ENCODE results near the gene CCDC167. TPM values are rescaled to one million over a fixed set of nuclear protein-coding genes. Genes with fewer than 3 reads are reported as not detected.

CCDC167 gene
- polyA plus RNA-seq, 3 donors: 18.8 to 39.3 (median 22.4) TPM

DNA sequence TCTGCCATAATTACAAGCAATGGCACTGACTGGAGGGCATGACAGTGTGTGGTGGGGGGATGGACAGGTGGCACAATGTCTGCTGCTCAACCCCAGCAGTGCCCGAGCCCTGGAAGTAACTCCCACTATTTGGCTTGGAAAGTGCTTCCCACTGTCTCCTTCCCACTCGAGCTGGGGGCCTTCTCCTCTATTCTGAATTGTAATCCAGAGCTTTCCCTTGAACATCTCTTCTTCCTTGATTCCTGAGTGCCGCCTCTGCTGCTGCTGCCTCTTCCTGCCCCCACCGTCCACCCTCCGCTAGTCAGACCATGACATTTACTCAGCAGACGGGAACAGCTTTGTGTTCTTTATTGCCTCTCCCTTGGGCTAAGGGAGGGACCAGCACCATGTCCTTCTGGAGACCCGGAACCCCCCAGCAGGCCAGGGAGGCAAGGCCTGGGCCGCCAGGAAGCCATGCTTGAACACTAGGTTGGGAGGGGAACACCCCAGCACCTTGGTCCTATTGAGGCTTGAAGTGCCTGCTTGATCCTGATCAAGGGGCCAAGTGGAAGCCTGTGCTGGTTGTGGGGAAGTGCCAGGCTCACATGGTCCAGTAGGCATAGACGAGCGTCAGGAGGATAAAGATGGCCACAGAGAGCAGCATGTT lies 17.0 kb downstream of the CCDC167 start:
- no peak overlapping the region for H3K27ac ChIP-seq (ENCODE audit: low read depth, low read length)
- 83 to 88% (median 83%) methylated on average over 10 of the region's 10 CpGs for WGBS, 3 donors

DNA sequence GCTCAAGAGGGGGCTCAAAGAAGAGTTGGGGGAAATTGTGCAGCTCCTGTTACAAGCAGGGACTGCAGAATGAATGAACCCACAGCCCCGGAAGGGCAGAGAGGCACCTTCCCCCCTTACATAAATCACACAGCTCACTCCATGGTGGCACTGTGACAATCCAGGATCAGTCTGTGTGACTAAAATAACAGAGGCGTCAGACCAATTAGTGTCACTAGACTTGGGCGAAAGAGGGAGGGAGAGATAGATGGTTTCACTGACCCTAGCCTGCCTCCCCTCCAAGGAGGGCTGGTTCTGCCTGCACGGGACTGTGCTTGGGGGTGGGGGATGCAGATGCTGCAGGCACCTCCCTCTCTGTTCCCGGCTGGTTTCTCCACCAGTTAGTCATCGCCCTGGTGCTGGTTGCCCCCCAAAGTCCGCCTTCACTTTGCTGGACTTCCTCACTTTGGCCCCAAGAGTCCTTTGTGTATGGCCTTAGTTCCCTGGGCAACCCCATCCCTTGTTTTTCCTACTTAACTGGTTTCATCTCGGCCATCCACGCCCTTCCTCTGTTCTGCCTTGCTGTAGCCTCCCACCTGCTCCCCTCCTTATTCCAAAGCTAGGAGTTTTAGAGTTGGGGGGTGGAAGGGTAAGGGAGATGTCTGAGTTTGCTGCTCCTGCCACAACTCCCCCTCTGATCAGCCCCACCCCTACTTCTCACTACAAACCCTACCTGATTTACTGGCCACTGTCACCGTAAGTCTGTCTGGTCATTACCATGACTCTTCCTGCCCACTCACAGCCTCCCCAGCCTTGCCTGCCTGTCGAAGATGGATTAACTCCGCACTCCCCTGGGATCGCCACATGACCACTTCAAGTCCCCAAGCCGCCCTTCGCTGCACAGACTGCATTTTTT lies 17.7 kb downstream of the CCDC167 start:
- no peak overlapping the region for H3K27ac ChIP-seq (ENCODE audit: low read depth, low read length)
- 75 to 80% (median 76%) methylated on average over 15 of the region's 15 CpGs for WGBS, 3 donors

DNA sequence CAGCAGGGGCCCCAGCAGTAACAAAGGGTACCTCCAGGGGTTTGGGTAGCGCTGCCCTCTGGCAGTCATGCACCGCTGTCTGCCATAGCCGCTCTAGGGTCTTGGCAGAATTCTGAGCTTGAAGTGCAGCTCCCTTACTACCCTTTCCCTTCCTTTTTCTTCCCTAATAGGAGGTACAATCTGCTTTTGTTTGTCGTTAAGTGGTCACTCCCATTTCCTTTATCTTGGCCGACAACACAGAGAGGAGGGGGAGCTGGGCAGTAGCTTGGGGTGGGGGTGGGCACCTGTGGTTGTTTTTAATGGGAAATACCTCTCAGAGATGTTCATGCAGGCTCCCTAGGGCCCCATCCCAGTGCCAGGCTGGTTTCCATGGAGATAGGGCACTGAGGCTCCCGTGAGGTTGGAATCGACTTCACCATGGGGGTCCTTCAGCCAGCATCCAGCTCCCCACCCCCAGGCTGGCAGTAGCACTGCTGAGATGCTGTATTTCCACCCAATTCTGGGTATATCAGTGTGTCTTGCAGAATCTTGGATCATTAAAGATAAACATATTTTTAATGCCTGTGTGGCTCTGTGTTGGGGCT lies 18.6 kb downstream of the CCDC167 start:
- WGBS, 3 donors: 62 to 69% (median 65%) methylated on average over 7 of the region's 7 CpGs
- no peak overlapping the region for H3K27ac ChIP-seq (ENCODE audit: low read depth, low read length)

DNA sequence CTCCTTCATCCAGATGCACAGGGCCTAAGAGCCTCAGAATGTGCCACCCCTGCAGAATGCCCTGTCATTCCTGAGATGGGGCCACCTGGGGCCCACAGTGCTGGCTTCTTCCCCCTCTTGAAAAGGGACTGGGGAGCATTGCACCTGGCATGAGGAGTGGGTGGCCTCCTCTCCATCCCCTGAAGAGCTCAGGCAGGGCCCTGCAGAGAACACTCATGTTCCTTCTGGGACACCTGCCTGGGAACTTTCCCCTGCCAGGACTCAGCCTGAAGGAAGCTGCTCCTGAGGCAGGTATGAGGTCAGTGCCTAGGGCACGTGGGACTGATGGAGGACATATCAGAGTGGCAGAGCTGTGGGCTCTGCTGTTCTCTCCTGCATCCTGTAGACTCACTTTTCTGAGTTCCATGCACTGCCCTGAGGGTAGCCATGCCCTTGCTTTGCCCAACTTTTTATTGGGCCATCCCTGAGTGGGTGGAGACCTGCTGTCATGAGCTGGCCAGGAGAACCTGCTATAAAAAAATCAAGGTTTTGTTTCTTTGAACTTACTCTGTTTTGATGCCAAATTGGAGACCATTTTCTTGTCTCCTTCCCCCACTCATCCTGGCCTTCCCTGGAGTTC lies 19.5 kb downstream of the CCDC167 start:
- H3K27ac ChIP-seq (ENCODE audit: low read depth, low read length): no peak overlapping the region
- WGBS, 3 donors: 70 to 94% (median 92%) methylated on average over 1 of the region's 1 CpG

DNA sequence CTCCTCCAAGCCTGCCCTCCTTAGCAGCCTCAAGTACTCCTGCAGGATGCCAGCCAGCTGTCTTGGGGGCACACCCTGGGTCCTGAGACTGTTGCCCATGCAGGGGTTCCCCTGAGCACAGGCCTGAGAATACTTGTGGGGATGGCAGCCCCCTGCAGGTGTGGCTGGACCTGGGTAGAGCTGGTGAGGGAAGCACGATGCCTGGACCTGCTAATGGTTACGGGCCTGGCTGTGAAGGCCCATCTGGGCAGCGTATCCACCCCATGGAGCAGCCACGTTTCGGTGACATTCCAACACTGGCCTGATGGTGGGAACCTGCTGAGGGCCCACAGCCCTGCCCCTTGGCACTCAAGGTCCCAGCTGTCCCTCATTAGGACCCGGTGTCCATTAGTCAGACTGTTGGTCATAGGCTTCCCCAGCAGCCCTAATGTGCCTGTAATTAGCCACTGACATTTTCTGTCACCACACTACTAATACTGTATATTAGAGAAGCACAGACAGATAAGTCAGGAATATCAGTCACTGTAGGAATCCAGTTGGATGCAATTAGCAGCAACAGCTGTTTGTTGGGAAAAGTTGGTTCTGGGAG lies 20.3 kb downstream of the CCDC167 start:
- no peak overlapping the region for H3K27ac ChIP-seq (ENCODE audit: low read depth, low read length)
- 77 to 94% (median 91%) methylated on average over 6 of the region's 6 CpGs for WGBS, 3 donors

DNA sequence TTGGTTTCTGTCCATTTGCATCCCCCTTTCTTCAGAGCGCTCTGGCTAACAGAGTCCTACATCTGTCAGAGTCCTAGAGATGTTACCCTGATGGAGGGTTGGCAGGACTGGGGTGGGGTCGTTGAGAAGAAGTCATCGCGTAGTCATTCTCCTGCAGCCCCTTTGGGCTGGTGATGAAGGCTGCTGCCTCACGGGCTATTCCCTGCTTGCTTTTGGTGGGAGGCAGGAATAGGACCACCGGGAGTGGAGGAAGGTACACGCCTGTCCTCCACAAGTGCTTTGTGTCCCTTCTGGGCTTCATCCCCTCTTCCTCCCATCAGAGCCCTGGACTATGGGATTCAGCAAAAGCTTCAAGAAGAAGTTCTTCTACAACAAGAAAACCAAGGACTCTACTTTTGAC lies 20.9 kb downstream of the CCDC167 start:
- H3K27ac ChIP-seq (ENCODE audit: low read depth, low read length): no peak overlapping the region
- 90 to 96% (median 91%) methylated on average over 7 of the region's 7 CpGs for WGBS, 3 donors

DNA sequence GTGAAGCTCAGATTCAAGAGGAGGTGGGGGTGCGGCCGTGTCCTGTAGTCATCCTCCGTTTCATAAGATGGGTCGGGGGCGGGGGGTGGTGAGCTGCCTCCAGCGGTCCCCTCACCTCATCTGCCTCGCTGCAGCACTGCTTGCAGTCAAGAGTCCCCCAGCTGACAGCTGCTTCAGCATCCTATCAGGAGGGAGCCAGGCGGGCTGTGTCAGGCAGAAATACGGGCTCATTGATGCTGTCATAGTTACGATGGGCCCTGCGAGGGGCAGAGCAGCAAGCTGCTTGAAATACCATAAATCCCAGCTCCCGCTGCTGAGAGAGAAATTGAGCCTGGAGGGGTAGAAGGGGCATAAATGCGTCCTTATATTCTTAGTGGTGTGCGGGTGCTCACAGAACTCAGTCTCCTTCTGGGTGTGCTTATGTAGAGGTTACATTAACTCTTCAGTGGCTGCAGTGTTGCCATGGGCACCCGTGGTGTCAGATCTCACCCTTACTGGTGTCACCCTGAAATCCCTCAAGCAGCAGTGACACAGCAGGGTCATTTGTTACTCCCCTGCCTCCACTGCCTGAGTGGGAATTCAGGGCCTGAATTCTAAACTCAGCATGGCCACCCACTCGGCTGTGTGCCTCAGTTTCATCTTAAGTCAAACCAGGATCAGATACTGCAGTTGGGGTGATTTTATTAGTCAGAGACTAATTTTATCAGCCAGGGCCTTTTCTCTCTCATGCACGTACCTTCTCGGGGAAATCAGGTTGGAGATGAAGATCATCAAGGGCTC lies 21.8 kb downstream of the CCDC167 start:
- H3K27ac ChIP-seq (ENCODE audit: low read depth, low read length): no peak overlapping the region
- WGBS, 3 donors: 82 to 90% (median 88%) methylated on average over 18 of the region's 18 CpGs

DNA sequence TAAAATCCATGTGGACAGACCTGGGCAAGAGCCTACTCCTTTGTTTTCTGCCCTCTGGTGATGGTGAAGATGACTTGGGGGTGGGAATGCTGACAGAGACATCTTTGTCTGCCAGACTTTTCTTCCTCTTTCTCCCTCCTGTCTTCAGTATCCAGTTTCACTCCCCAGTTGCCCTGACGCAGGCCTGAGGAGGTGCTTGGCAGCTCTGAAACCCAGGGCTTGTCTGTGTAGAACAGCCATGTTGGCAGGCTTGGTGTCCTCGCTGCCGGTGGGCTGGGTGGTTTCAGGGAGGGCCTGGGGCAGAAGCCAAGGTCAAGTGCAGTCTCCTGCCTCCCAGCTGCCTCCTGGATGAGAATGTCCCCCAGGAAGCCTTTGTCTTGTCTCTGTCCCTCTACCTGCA lies 22.5 kb downstream of the CCDC167 start:
- no peak overlapping the region for H3K27ac ChIP-seq (ENCODE audit: low read depth, low read length)
- WGBS, 3 donors: 49 to 64% (median 63%) methylated on average over 3 of the region's 3 CpGs

DNA sequence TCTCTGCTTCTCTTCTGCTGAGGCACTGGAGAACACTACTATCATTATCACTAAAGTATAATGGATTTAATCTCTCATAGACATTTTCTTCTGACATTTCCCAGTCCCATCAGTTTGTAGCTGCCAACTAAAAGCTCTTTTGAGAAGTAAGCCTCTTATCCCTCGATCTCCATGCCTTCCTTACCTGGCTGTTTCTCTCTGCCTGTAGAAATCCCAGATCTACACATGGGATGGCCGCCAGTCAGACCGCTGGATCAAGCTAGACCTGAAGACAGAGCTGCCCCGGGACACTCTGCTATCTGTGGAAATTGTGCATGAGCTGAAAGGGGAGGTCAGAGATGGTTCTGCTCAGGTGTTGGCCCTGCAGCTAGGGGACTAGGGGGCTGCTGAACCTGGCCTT lies 25.4 kb downstream of the CCDC167 start:
- WGBS, 3 donors: 88 to 96% (median 95%) methylated on average over 4 of the region's 4 CpGs
- H3K27ac ChIP-seq (ENCODE audit: low read depth, low read length): no peak overlapping the region

DNA sequence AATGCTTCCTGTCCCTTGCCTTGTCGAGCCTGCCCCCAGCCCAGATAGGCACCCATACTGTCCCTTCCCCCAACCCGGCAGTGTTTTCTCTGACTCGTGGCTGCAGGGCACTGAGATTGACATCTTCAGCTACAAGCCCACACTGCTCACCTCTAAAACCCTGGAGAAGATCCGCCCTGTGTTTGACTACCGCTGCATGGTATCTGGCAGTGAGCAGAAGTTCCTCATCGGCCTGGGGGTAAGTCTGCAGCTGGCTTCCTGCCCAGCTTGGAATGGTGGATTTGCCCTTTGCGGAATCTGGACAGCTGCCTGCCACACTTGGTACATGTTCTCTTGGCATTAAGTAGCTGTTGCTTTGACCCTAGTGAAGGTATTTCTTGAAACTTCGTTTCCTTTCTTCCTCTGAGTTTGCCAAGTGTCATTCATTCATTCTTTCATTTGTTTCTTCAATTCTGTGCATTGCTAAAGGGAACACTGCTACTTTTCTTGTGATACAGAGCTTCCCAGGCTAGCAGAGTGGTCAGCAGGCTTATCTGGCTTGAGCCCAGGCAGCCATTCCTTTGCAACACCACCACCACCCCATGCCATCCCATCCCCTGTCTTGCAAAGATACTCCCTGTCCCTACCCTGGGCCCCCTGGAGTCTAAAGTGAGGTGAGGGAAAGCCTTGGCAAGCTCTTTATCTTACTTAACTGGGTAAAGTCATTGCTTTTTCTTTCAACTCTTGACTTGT lies 26.2 kb downstream of the CCDC167 start:
- 47 to 70% (median 68%) methylated on average over 8 of the region's 8 CpGs for WGBS, 3 donors
- no peak overlapping the region for H3K27ac ChIP-seq (ENCODE audit: low read depth, low read length)

DNA sequence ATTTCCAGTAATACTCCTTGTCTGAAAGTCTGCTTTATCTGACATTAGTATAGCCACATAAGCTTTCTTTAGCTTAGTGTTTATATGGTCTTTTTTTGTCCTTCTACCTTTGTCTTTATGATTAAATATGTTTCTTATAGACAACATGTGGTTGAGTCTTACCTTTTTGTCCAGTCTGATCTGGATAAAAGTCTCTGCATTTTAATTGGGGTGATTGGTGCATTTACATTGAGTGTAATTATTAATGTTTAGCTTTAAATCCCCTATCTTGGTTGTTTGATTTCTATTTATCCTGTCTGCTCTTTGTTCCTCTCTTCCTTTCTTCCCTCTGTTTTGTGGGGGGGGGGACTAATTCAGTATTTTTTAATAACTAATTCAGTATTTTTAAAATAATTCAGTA lies 32.0 kb downstream of the CCDC167 start:
- no peak overlapping the region for H3K27ac ChIP-seq (ENCODE audit: low read depth, low read length)

DNA sequence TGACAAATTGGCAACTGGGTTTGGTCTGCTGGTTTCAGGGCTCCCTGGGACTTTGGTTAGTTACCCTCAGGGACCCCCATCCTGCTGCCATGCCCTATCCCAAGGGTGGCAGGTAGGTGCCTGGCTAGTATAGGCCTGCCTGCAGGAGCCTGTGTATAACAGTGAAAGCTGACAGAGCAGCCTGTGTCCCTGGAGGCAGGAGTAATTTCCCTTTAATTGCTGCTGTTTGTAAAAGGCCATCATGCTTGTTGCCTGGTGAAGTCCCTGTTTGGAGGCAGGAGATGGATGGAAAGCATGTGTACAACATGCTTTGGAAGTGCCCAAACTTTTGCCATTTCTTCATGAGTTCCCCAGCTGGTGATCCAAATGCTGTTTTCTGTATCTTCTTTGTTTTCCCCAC lies 36.6 kb downstream of the CCDC167 start:
- H3K27ac ChIP-seq (ENCODE audit: low read depth, low read length): no peak overlapping the region

DNA sequence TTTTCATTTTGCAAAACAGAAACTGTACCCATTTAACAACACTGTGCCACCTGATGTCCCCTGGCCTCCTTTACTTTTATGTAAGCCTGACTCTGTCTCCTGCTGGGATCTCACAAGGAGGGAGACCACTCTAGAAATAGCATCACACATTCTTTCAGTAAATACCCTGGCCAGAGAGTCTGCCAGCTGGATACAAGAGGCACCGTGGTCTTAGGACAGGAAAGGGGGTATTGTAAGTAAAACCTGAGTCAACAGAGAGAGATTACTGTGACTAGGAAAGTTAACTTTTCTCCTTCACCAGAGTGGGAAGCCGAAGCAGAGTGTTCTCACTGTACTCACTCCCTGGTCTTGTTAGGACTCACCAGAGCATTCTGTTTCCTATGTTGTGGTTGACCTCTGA lies 38.9 kb downstream of the CCDC167 start:
- WGBS, 3 donors: 73 to 85% (median 84%) methylated on average over 2 of the region's 2 CpGs
- no peak overlapping the region for H3K27ac ChIP-seq (ENCODE audit: low read depth, low read length)

DNA sequence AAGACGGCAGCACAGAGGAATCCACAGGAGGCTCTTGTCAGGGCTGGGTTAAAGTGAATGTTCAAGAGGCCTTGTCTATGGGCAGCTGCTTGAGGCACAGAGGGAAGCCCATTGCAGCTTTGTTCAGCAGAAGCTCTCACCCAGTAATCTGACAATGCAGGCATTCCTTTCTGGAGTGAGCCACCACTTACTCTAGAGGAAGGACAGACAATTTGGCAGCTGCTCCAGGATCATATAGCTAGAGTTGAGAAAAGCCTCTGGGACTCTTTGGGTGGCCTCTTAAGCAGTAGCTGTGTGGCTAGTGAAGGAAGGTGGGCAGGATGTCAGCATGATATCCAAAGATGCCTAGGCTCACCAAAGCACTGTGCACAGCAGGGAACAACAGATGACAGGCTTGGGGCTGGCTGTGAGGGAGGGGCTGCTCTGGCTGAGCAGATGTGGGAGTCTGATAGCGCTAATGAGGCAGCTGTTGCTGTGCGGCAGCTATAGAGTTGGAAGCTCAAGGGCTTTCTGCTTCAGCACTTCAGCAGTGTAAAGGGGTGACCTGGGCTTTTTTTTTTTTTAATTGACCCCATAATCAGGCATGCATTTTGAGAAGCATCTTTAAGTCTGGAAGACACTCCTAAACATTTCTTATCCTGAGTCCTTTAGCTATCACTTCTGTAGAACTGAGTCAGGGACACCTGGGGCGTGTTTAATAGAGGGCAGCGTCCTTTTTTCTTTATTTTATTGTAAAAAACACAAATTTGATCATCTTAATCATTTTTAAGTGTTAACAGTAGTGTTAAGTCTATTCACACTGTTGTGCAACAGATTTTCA lies 39.5 kb downstream of the CCDC167 start:
- no peak overlapping the region for H3K27ac ChIP-seq (ENCODE audit: low read depth, low read length)
- WGBS, 3 donors: 90 to 94% (median 92%) methylated on average over 5 of the region's 5 CpGs

DNA sequence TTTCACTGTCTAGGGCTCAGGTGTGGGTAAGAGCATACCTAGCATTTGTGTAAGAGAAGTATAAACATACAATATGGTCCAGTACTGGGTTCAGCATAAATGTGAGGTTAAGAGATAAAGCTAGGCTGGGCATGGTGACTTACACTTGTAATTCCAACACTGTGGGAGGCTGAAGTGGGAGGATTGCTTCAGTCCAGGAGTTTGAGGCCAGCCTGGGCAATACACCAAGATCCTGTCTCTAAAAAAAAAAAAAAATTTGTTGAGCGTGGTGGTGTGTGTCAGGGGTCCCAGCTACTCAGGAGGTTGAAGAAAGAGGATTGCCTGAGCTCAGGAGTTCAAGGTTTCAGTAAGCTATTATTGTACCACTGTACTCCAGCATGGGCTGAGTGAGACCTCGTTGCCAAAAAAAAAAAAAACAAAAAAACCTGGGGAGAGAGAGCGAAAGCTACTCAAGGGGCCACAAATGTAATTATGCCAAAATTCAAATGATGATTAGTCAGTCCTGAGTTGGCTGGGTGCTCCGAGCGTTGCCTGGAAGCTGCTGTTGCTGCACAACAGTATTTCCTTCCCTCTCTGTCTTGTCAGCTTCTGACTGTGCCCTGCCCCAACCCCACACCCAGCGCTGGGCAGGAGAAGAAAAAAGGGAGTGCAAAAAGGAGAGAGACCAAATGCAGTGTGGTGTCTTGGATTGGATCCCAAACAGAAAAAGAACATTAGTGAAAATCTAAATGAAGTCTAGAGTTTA lies 42.7 kb downstream of the CCDC167 start:
- no peak overlapping the region for H3K27ac ChIP-seq (ENCODE audit: low read depth, low read length)
- 39 to 76% (median 43%) methylated on average over 6 of the region's 6 CpGs for WGBS, 3 donors

DNA sequence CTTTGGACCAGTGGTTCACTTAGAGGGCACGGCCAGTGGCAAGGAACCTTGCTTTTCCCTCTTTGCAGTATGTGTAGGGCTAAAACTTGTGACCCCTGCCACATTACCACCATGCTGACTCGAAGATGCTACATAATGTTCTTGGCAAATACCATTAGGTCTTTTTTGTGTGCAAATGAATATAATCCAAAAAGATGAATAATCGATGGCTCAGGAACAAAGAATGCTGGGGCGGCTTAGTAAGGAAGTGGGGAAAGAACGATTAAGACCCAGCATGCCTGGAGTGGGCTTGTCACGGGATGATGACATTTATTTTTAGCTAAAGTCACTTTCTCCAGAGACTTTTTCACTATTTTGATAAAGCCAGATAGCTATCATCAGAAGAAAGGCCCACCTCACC lies 43.6 kb downstream of the CCDC167 start:
- 79 to 93% (median 80%) methylated on average over 6 of the region's 6 CpGs for WGBS, 3 donors

More for the DNA sequence above, 43.6 kb downstream of the CCDC167 start:
- no peak overlapping the region for H3K27ac ChIP-seq (ENCODE audit: low read depth, low read length)
